SHP77 (cell line): Measurements from ENCODE around the gene MAPKAPK3.
"Not testable (repeated sequence)": the region's sequence is repeated elsewhere in the genome, so short reads cannot be mapped to it uniquely, and the experiment has no call there.

ENCODE experiments used
- DNase-seq, 2 experiments: peaks; one replicate each; lab custom pipeline; 2025; lab: John Stamatoyannopoulos, UW

The MAPKAPK3 gene

GRCh38 chr3:50656417-50657195 is 39.7 kb downstream of the MAPKAPK3 start:
- no peak for DNase-seq

DNA sequence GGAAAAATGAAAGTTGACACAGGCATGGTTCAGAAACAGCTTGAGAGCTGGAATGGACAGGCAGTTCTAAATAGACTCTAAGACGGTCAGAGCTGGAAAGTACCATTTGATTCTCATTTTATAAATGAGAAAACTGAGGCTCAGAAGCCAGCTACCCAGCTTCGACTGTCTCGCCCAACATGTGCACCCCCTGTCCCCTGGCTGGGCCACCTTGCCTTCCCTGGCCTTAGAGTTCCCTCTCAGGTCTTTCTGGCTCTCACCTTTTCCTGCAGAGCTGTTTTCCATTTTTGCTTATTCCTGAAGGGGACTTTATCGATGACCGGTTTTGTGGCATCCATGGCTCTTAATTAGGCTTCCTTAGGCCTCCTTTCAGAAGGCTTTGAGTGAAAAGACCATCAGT is 40.5 kb downstream of the MAPKAPK3 start:
- DNase-seq: no peak

GRCh38 chr3:50657816-50658215 is 40.9 kb downstream of the MAPKAPK3 start:
- no peak for DNase-seq

- no peak for DNase-seq
Measured at GRCh38 chr3:50658416-50658815, 41.5 kb downstream of the MAPKAPK3 start.

- no peak for DNase-seq
Measured at GRCh38 chr3:50658831-50659230, 41.9 kb downstream of the MAPKAPK3 start.

GRCh38 chr3:50660386-50660785 is 43.4 kb downstream of the MAPKAPK3 start:
- DNase-seq: no peak

GRCh38 chr3:50661321-50661837 is 44.4 kb downstream of the MAPKAPK3 start:
- no peak for DNase-seq

DNA sequence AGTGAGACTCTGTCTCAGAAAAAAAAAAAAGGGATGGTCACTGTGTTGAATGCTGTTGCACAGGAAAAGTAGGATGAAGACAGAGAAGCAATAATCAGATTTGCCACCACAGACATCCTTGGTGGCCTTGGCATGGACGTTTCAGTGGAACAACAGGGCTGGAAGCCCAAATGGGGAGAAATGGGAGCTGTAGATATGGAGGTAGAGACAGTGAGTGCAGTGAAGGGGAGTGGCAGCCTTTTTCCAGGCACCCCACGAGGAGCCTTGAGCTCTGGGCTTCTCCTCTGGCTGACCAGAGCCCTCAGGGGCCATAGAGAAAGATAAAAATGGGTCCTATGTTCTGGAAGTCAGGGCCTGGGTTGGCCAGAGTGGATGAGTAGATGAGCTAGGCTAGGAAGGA is 45.5 kb downstream of the MAPKAPK3 start:
- DNase-seq: no peak

- no peak for DNase-seq
Measured at GRCh38 chr3:50665081-50665840, 48.3 kb downstream of the MAPKAPK3 start.

- DNase-seq: not testable (repeated sequence)
Measured at GRCh38 chr3:50665841-50666115, 48.8 kb downstream of the MAPKAPK3 start.

- DNase-seq: no peak
Measured at GRCh38 chr3:50666837-50667236, 49.9 kb downstream of the MAPKAPK3 start.

DNA sequence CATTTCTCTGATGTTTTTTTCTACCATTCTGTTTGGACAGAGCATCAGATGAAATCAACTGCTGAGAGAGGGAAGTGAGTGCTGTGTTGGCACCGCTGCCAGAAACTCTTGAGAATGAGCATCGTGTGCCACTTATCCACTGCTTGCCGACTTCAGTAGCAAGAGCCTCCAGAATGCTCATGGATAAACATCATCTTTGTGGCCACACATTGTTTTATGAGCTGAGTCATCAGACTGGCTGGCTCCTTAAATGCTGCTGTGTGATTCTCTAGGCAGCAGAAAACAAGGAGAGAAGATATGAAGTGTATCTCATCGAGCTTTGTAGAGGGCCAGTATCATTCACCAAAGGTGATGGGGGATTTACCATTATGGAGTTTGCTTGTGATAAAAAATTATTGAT is 54.4 kb downstream of the MAPKAPK3 start:
- DNase-seq: peak; percentile 34 to 41

- DNase-seq: no peak
Measured at GRCh38 chr3:50672656-50673055, 55.7 kb downstream of the MAPKAPK3 start.

DNA sequence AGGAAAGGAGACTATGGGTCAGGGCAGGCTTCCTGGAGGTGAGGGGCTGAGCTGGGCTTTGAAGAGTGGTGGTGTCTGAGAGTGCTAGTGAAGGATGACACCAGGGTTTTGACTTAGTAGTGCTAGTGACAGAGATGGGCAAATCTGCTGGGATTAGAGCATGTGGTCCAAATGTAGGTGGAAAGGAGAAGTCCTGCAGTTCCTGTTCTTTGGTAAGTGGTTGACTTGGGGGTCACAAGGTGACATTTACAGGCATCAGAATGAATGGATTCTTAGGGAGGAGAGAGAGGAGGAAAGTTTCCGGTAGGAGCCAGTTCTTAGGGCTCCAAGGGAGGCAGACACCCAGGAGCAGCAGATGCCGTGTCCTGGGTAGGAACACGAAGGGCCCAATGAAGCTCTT is 57.0 kb downstream of the MAPKAPK3 start:
- no peak for DNase-seq

DNA sequence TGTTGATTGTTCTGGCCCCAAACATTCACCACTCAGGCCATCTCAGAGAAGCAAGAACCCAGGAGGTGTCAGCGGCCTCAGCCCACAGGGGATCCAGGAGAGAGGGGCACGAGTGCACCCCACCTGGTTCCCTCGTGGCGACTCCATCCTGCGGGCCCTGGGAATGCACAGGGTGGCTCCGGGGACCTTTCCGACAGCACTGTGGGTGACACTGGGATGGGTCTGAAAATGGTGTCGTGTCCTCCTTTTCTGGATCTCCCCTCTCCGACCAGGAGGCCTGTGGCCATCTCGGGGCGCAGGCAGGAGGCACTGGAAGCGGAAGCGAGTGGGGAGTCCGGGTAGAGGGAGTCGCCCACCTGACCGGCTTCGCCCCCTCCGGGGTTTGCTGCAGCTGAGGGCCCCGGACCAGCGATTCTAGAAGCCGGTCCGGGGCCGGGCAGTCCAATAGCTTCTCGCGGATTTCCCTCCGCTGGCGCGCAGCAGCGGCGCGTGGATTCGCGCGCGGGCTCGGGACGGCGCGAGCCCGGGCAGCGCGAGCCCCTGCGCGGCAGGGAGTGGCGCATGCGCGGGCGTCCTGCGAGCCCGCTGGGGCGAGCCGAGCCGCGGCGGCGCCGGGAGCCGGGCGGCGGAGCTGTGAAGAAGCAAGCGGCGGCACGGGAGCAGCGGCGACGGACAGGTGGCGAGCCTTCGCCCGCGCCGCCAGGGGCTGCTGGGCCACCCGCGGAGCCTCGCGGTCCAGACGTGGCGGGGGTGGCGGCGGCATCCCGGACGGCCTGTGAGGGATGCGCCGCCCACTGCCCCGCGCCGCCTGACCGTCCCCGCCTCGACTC is 57.6 kb downstream of the MAPKAPK3 start, which contains the start of gene DOCK3:
Gene DOCK3 (plus strand): TSS at position 579 of the 830 bp plus-strand sequence. CDS start 337 bp downstream, outside the sequence.
- DNase-seq: peak in 1 of 2 experiments; percentile 60

DNA sequence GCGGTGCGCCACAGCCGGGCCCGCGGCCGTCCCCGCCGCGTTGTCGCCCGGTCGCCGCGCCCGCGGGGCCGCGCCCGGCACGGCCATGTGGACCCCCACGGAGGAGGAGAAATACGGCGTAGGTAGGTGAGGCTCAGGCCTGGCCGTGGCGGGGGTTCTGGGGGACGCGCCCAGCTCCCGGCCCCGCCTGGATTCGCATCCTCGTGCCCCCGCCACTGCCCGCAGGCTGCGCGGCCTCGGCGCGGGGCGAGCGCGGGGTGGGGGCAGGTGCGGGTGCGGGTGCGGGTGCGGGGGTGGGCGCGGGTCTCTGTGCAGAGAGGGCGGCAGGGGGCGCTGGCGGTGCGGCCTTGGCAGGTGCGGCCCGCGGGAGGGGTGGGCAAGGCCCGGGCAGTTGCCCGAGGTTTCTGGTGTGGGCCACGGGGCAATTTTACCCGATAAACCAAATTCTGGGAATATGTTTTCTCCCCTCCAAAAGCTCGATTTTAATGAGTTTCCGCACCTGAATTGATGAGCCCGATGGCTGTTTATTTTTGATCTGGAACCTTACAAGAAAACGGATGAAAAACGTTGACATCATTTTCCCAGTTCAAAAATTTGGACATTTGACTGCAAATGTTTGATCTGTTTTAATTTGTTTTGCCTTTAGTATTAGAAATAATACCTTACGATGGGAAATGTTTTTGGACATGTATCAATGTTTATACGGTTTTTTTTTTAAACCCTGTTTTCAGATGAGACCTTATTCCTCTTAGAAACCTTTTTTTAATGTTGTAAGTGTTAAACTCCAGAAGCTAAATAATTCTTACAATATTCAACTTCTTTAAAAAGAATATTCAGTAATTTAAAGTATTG is 58.5 kb downstream of the MAPKAPK3 start:
- DNase-seq: peak; percentile 41 to 63

- no peak for DNase-seq
Measured at GRCh38 chr3:50676031-50676705, 59.2 kb downstream of the MAPKAPK3 start.

- DNase-seq: no peak
Measured at GRCh38 chr3:50687127-50687751, 70.3 kb downstream of the MAPKAPK3 start.

DNA sequence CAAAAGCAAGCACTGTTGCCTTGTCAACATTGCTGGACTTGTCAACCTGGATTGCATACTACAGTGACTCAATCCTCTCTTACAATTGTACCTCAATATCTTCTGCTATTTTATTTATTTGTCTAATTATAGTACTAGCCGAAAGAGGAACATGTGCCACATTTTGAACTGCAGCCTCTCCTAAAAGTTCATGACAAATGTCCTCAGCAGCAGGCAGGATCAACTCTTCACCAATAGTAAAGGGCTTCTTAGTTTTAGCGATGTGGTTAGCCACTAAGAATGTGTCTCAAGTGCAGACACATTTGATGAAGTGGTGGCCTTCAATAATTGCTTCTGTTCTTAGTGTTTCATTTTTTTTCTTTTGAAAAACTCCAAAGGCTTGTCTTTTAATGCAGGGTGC is 71.0 kb downstream of the MAPKAPK3 start:
- DNase-seq: no peak

- not testable (repeated sequence) for DNase-seq
Measured at GRCh38 chr3:50688602-50689001, 71.7 kb downstream of the MAPKAPK3 start.
